Activated CD4-positive, alpha-beta T cell treated with anti-CD3 and anti-CD28 coated beads for 48 hours (primary cell): ENCODE measurements around the gene ALS2.
A peak's percentile ranks its signal among the peaks of the same experiment; 100 is the strongest.
"Not testable (repeated sequence)": the region's sequence is repeated elsewhere in the genome, so short reads cannot be mapped to it uniquely, and the experiment has no call there.

ENCODE experiments used
- DNase-seq: peaks from one replicate; pipeline ENCODE4 v3.0.0-alpha.2; 2020

ALS2 gene

DNA sequence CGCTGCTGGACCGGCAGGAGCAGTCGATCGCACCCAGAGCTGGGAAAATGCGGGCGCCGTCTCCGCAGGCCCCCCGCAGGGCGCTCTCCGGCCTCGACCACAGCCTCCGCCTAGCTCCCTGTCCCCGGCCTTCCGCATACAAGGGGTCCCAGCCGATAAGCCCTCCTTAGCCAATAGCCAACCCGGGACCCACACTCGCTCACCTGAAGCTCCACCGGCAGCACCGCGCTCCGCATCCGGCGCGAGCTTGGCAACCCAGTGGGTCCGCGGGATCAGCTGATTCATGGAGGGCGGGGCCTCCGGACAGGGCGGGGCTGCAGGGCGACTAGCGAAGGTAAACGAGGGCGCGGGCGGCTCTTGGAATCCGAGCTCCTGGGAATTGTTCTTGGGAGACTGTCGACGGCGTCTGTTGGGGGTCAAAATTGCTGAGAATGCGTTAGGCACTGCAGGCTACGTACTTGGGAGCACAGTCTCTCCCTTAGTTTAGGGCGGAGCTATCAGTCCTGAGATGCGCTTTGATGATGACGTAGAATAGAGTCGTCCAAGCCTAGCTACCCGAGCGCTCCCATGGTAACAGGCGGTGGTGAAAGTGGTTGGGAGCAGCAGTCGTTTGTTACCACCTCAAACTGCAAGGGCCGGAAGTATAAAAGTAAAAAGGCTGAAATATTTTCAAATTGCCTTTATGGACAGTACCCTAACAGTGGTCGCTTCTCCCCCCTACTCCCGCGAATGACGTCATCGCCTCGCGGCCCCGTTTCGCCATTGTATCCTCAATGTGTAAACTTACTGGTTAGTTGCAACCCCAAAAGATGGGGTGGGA lies at the start of gene ALS2:
Gene ALS2 (minus strand): TSS at position 260 of the 820 bp plus-strand sequence. CDS start 12,048 bp downstream, outside the sequence.
- peak; percentile 95 for DNase-seq

- DNase-seq = no peak
Observed at GRCh38 chr2:201828220-201828619, 47.5 kb upstream of the ALS2 start.

DNA sequence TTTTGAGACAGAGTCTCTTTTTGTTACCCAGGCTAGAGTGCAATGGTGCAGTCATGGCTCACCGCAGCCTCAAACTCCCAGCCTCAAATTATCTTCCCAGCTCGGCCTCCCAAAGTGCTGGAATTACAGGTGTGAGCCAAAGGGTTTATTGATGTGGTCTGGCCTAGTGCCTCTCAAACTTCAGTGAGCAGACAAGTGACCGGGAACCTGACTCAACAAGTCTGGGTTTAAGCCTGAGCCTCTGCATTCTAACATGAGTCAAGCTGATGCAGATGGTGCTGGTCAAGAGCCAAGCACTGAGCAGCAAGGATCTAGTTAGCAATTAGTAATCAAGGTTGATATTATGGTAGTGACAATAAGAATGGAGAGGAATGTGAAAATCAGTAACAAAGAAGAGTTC lies 46.9 kb upstream of the ALS2 start:
- DNase-seq = no peak

- DNase-seq = no peak
Observed at GRCh38 chr2:201824212-201824611, 43.5 kb upstream of the ALS2 start.

DNA sequence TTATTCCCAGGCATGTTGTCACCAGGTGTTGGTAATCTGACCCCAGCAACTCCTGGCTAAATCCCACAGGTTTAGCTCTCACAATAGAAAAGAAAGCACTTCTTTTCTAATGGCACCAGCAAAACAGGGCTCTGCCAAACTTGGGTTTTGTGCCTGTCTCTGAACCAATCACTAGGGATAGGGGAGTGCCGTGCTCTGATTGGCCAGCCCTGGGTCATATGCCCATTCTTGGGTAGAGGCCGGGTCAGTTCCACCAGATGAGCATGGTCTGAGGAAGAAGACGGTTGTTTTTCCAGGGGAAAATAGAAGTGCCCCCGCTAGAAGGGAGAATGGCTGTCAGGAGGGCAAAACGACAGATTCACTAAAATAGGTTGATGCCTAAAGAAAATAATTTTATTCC lies 40.3 kb upstream of the ALS2 start:
- DNase-seq = no peak

- DNase-seq = no peak
Observed at GRCh38 chr2:201820383-201821007, 39.8 kb upstream of the ALS2 start.

- DNase-seq = no peak
Observed at GRCh38 chr2:201816657-201817575, 36.2 kb upstream of the ALS2 start.

- DNase-seq = no peak
Observed at GRCh38 chr2:201813996-201814760, 33.4 kb upstream of the ALS2 start.

DNA sequence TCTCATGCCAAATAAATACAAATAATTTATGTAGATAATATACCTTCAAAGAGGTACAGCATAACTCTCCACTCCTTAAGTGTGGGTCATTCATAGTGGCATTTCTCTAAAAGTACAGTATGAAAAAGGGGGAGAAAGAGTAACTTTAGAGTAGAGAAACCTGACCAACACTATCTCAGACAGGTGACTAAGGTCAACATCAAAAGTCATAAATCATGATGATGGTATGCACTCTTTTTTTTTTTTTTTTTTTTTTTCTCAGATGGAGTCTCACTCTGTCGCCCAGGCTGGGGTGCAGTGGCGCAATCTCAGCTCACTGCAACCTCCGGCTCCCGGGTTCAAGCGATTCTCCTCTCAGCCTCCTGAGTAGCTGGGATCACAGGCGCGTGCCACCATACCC lies 29.9 kb upstream of the ALS2 start:
- not testable (repeated sequence) for DNase-seq

GRCh38 chr2:201809633-201810032 lies 28.9 kb upstream of the ALS2 start:
- no peak for DNase-seq

DNA sequence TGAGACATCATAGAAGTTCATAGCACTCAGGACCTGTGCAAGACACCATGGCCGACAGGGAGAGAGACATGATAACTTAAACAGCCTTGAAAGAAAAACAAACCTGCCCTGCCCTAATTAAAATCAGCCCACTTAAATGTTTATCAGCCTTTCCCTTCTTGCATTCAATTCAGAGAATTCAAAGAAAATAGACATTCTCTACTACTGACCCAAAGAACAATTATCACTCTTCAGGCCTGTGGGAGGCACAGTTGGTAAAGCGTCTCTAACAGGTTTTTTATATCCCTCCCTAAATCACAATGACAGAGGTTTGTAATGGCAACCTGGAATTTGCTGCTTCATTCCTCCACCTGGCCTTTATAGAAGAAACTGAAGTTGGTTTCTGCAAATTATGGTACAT lies 27.3 kb upstream of the ALS2 start:
- DNase-seq = no peak

DNA sequence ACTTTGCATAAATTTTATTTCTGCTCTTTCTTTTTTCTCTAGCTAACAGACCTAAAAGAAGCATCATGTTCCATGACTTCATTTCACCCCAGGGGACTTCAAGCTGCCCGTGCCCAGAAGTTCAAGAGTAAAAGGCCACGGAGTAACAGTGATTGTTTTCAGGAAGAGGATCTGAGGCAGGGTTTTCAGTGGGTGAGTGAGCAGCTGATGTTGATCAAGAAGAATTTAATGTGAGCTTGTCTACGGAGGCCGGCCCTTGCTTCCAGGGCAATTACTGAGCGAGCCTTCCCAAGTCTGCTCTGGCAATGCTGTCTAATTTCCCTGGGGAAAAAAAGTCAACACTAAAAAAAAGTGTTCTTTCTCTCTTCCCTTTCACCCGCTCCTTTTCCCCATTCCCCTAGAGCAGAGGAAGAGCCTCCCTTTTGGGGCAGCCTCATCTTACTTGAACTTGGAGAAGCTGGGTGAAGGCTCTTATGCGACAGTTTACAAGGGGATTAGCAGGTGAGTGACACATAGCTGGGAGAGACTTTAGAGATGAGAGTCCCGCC lies 26.8 kb upstream of the ALS2 start:
- DNase-seq = no peak

DNA sequence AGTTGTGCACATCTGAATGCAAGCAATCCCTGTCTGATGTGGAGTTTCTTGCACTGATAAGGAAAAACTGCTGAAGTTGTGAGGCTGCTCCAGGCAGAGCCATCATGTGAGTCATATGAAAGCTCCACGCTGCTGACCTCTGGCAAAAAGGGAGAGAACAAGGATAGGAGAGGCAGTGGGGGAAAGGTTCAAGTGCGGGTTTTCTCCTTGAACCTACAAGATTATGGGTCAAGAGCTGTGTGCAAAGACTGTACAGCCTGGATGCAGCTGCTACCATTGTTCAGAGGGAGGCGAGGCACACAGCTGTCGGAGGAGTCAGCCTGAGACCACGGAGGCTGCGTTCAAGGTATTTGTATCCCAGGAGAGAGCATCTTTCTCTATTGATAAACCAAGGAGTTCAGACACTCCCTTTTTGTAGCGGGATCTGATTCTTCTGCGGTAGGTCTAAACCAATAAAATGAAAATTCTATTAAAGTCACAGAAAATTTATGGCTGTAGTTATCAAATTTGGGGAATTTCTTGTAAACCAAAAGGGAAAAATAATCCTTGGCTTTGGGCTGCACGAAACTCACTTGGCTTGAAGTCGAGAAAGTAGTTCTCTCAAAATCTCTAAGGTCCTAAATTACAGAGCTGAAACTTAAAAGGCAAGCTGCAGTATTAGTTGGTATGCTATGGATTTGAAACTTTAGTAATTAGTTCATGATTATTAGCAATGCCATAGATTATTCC lies 25.9 kb upstream of the ALS2 start, which contains the start of gene CDK15:
Gene CDK15 (plus strand): TSS at position 96 of the 729 bp plus-strand sequence. CDS start 128 bp downstream, at position 224.
- no peak for DNase-seq

GRCh38 chr2:201798914-201799285 lies 18.2 kb upstream of the ALS2 start:
- DNase-seq = not testable (repeated sequence)

- no peak for DNase-seq
Observed at GRCh38 chr2:201798252-201798913, 17.6 kb upstream of the ALS2 start.

DNA sequence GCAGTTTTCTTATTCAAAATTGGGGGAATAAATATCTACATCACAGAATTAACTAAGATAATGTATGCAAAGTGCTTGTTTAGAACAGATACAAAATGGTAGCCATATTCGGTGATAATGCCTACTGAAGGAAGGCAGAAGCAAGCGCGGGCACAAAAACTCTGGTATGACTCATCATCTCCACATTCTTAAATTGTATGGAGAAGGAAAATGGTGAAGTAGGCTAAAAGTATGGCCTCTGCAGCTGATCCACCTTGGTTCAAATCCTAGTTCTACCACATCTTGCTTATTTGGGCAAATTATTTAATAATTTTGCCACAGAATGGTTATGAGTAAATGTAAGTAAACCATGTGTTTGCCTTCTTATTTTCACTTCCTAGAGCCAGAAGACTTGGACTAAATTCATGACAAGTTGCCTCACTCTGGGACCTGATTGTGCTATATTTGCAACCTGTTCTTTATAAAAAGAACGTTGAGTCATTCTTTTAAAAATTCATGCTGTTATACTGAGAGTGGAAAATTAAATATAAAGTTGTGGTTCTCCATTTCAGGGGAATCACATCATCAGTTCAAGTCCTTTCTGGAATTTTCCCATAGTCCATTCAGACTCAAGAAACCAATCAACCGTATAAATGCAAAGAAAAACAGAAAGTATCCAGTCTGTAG lies 16.6 kb upstream of the ALS2 start:
- DNase-seq = no peak

- DNase-seq = no peak
Observed at GRCh38 chr2:201796478-201796865, 15.7 kb upstream of the ALS2 start.

DNA sequence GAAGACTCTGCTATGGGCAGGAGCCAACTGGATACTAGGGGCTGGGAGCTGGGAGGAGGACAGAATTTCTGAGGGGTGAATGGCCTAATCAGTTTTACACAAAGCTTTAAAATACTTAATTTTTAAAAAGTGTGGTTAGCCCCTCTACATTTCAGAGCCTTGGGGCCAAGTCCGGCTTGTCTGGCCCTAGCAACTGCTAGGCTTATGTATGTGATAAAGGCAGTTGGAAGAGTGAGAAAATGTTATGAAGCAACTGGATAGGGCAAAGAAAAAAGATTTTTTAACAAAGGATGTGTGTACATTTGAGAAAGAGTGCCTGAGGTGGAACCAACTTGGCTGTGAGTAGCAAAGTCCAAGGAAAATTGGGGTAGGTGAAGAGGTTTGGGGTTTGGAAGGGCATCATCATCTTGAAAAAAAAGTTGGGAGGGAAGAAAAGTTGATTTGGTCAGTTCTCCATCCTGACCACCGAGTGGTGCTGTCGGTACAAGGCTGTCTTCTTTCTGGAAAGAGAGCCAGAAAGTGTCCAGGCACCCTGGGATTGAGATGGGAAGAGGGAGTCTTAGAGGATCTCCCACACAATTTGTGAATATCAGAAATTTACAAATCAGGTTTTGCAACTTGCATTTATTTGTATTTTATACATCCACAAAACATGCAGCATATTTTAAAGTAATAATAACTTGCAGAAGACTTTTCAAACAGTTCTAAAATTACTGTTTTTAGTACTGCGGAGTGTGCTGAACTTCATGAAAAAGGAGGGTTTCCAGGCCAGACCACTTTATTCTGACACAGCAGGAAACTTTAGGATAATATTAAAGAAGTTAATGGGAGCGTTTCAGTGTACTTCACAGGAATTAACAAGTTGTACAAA lies 15.1 kb upstream of the ALS2 start:
- no peak for DNase-seq

- DNase-seq = no peak
Observed at GRCh38 chr2:201794294-201794693, 13.6 kb upstream of the ALS2 start.
